Lower leg skin (tissue), 3 donors: ENCODE data around the gene NT5DC2.

Experiments
- POLR2A ChIP-seq, 2 donors: fragments of 450-650 bp; IDR thresholded peaks; one replicate each; pipeline ENCODE4 v1.6.1; 2016 to 2017; ENCODE audit warnings: antibody characterized with exemption in 2 of 2, mild to moderate bottlenecking in 1 of 2, moderate library complexity in 1 of 2
- TF ChIP-seq, protein P1 (sequence below), 3 donors: fragments of 450-650 bp; IDR thresholded peaks; one replicate each; pipeline ENCODE4 v1.5.1; 2016; ENCODE audit warnings: antibody characterized with exemption in 3 of 3, mild to moderate bottlenecking in 3 of 3, moderate library complexity in 2 of 3

DNA sequence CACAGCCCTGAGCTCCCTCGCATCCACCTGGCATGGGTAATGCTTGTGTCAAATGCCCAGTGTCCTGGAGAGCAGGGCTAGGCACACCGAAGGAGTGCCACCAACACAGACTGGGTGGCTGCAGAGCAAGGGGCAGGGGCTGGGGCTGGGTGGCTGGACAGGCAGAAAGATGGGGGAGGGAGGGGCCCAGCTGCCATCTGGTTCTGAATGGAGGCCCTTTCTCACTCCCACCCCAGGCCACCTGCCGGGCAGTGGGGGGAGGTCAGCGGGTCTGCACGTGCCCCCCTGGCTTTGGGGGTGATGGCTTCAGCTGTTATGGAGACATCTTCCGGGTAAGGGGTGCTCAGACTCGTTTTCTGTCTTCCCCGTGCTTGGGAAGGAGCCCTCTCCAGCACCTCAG, 21.6 kb downstream of the NT5DC2 start:
- TF ChIP-seq, protein P1, sequence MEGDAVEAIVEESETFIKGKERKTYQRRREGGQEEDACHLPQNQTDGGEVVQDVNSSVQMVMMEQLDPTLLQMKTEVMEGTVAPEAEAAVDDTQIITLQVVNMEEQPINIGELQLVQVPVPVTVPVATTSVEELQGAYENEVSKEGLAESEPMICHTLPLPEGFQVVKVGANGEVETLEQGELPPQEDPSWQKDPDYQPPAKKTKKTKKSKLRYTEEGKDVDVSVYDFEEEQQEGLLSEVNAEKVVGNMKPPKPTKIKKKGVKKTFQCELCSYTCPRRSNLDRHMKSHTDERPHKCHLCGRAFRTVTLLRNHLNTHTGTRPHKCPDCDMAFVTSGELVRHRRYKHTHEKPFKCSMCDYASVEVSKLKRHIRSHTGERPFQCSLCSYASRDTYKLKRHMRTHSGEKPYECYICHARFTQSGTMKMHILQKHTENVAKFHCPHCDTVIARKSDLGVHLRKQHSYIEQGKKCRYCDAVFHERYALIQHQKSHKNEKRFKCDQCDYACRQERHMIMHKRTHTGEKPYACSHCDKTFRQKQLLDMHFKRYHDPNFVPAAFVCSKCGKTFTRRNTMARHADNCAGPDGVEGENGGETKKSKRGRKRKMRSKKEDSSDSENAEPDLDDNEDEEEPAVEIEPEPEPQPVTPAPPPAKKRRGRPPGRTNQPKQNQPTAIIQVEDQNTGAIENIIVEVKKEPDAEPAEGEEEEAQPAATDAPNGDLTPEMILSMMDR (IDR thresholded peaks at IDR 0.05) = no peak
- no peak for TF ChIP-seq POLR2A (IDR thresholded peaks at IDR 0.05)
